ENCODE data around the gene DBNDD1. TPM values are rescaled to one million over a fixed set of nuclear protein-coding genes. Genes with fewer than 3 reads are reported as not detected.

The DBNDD1 gene
- total and polyA plus RNA-seq, 10 of the 15 experiments (the other 5 are each of a cell fraction or from before 2014, with no cell fraction given): 0.06 to 4.6 (median 0.55) TPM

DNA sequence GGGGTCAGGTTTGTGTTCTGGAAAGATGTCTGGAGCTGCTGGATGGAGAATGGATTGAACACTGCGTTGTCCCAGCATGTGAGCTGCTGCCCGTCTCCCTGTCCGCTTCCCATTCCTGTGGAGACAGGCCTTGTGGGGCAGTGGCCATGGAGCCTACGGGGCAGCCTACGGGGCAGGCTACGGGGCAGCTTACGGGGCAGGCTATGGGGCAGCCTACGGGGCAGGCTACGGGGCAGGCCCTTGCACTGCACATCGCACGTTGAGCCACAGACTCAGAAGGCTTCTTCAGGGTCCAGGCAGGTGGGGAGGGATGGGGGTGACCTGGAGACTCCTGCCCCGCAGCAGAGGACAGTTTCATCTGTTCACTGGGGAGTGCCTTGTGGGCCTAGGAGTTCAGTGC lies 9.7 kb upstream of the DBNDD1 start (continued):
- no peak for TF ChIP-seq ZBTB33 (IDR thresholded peaks at IDR 0.05)
- TF ChIP-seq IRF4 (IDR thresholded peaks at IDR 0.05; ENCODE audit: low read depth, low read length): no peak
- TF ChIP-seq CREM (IDR thresholded peaks at IDR 0.05; ENCODE audit: low read depth): no peak
- TF ChIP-seq, protein P1, sequence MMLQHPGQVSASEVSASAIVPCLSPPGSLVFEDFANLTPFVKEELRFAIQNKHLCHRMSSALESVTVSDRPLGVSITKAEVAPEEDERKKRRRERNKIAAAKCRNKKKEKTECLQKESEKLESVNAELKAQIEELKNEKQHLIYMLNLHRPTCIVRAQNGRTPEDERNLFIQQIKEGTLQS (IDR thresholded peaks at IDR 0.05; ENCODE audit: borderline replicate concordance, extremely low read depth, low read depth, low read length): no peak
- no peak for TF ChIP-seq WRNIP1 (IDR thresholded peaks at IDR 0.05; ENCODE audit: borderline replicate concordance, low read depth, low read length)
- TF ChIP-seq ZBTB11 (CRISPR knock-in tag; IDR thresholded peaks at IDR 0.05): no peak
- no peak for TF ChIP-seq NFIC (IDR thresholded peaks at IDR 0.05; ENCODE audit: low read depth, low read length)
- TF ChIP-seq MEF2A (IDR thresholded peaks at IDR 0.05; ENCODE audit: insufficient read depth, low read depth, low read length): no peak
- no peak for TF ChIP-seq POLR2AphosphoS2 (IDR thresholded peaks at IDR 0.05; ENCODE audit: low read depth, low read length)
- no peak for TF ChIP-seq YY1 (IDR thresholded peaks at IDR 0.05; ENCODE audit: low read depth, low read length)
- TF ChIP-seq USF2 (IDR thresholded peaks at IDR 0.05; ENCODE audit: borderline replicate concordance, low read depth, low read length): no peak
- TF ChIP-seq SMARCA5 (IDR thresholded peaks at IDR 0.05): no peak
